ENCODE data around the gene ZDHHC3.

ZDHHC3 gene

GRCh38 chr3:44892689-44893088 is 83.3 kb downstream of the ZDHHC3 start:
- no peak for DNase-seq (ENCODE audit: low spot score)

GRCh38 chr3:44890852-44891251 is 85.1 kb downstream of the ZDHHC3 start:
- DNase-seq (ENCODE audit: low spot score), result no peak

- DNase-seq (ENCODE audit: low spot score), result no peak
Measured at GRCh38 chr3:44890258-44890657, 85.7 kb downstream of the ZDHHC3 start.

- DNase-seq (ENCODE audit: low spot score), result no peak
Measured at GRCh38 chr3:44887101-44887500, 88.9 kb downstream of the ZDHHC3 start.

GRCh38 chr3:44886561-44886960 is 89.4 kb downstream of the ZDHHC3 start:
- no peak for DNase-seq (ENCODE audit: low spot score)

- no peak for DNase-seq (ENCODE audit: low spot score)
Measured at GRCh38 chr3:44885618-44886017, 90.4 kb downstream of the ZDHHC3 start.

GRCh38 chr3:44883999-44884431 is 92.0 kb downstream of the ZDHHC3 start:
- no peak for DNase-seq (ENCODE audit: low spot score)

- no peak for DNase-seq (ENCODE audit: low spot score)
Measured at GRCh38 chr3:44883213-44883955, 92.6 kb downstream of the ZDHHC3 start.

GRCh38 chr3:44880284-44880683 is 95.7 kb downstream of the ZDHHC3 start:
- no peak for DNase-seq (ENCODE audit: low spot score)

- DNase-seq (ENCODE audit: low spot score), result no peak
Measured at GRCh38 chr3:44877333-44877732, 98.6 kb downstream of the ZDHHC3 start.

GRCh38 chr3:44875596-44875995 is 100.4 kb downstream of the ZDHHC3 start:
- DNase-seq (ENCODE audit: low spot score), result no peak

Measured in hematopoietic multipotent progenitor cell treated with erythropoietin and hydrocortisone succinate and interleukin-3 and kit ligand, for 17 days (in vitro differentiated cells).